ENCODE measurements around the gene PMM2.
"Not testable (repeated sequence)": the region's sequence is repeated elsewhere in the genome, so short reads cannot be mapped to it uniquely, and the experiment has no call there.

PMM2 gene

DNA sequence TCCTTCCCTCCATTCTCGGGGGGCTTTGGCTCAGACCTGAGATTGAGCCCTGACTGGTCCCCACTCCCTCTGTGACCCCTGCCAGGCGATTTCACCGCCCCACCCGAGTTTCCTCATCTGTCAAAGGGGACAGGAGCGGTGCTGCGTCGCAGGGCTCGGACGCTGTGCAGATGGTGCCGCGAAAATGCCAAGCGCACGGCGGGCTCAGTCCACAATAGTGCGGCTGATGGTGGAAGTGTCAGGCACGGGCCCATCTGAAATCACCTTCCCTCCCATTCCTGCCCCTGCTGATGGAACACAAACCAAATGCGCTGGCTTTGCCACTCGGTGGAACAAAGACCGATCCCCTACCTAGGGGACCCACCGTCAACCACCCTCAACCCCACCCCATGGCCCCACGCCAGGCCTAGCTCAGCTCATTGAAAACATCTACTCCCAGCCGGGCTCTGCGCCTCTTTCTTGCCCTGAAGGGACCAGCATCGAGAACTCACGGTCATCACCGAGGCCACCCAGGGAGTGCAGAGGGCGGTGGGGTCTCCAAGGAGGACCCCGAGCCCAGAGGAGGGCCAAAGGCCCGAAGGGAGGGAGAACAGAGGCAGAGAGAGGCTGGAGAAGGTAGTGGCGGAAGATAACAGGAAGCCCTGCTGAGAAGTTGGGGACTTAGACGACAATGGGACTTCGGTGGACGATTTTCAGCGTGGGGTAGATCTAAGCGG lies 69.7 kb downstream of the PMM2 start:
- DNase-seq (ENCODE audit: low spot score), result peak; percentile 53

DNA sequence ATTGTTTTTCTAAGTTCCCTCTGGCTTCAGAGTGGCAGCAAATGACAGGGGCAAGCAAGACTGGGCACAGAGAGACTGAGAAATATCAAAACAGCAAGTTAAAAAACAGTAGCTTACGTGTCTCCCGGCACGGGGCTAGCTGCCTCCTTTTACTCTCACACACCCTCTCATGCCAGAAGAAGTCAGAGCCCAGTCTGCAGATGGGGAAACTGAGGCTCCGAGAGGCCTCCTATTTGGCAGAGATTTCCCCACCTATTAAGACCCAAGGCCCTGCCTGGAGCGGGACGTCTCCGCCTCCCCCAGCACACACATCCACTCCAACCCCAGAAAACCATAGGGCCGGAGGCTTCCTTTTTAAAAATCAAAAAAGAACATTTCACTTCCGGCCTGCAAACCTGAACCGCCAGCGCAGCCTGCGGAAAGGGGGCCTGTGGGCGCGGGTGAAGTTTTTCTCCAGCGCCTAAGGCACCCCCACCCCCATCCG lies 70.3 kb downstream of the PMM2 start:
- no peak for DNase-seq (ENCODE audit: low spot score)

DNA sequence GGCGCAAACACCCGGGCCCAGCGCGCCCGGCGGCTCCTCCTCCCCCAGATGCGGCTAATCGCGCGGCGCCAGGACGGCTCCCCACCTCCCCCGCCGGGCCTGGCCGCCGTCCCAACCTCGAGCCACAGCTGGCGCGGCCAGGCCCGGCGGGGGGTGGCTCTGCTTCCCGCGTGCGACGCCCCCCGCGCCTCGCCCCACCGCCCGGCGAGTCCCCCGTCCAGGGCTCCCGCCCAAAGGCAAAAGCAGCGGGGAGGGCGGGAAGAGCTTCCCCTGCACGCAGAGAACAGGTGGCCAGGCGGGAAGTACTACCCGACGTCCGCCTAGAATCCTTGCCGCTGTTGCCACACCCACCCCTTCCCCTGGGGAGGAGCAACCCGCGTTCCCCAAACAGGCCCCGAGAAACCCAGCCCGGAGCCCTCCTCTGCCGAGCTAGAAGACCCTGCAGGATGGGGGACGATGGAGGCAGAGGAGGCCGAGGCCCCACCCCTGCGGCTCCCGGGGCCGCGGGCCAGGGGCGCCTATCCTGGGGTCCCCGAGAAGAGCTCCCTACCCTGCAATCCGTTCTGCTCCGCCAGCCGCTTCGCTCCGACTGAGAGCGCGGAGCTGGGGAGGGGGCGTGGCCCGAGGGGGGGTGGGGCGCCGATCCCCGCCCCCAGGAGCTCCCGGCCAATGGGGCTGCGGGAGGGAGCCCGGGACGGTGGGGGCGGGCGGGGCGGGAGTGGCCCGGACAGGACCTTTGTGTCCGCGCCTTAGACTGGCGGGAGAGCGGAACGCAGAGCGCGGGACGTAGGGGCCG lies 71.0 kb downstream of the PMM2 start, which contains the start of gene CARHSP1:
CARHSP1 (minus strand) TSS at position 591 of the 796 bp plus-strand sequence. CDS start 9,678 bp downstream, outside the sequence.
- peak; percentile 99 for DNase-seq (ENCODE audit: low spot score)

DNA sequence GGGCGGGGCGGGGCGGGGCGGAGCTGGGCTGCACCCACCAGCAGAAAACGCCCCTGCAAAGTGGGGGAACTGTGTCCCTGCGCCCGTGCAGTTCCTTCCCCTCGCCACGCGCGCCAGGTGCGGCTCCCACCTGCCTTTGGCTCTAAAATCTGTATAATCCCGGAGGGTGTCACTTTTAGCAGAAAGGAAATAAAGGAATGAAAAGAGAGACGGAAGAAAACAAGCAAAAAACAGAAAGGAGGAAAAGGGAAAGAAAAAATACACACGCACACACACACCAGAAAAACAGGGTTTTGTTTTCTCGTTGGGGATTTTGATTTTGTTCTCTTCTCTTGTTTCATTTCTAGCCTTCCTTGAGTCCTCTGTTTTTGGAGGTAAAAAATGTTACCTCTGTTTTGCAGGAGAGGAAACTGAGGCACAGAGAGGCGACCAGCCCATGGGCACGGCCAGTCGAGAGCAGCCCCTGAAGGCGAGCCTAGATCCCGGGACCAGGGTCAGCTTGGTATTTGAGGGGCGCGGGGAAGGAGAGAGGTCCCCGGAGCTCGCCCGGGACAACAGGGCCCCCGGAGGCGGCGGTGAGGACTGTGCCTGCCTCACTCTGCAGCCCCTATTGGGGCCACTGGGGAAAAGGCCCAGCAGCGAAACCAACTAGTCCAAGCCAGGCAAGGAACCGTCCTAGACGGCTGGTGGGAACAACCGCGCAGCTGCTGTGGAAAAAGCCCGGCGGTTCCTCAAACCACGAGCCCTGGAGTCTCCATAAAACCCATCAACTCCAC lies 71.8 kb downstream of the PMM2 start:
- DNase-seq (ENCODE audit: low spot score), result no peak

DNA sequence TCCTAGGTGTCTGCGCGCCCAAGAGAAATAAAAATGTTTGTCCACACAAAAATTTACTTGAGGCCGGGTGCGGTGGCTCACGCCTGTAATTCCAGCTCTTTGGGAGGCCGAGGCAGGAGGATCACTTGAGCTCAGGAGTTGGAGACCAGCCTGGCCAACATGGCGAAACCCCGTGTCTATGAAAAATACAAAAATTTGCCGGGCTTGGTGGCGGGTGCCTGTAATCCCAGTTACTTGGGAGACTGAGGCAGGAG lies 72.3 kb downstream of the PMM2 start:
- DNase-seq (ENCODE audit: low spot score), result not testable (repeated sequence)

DNA sequence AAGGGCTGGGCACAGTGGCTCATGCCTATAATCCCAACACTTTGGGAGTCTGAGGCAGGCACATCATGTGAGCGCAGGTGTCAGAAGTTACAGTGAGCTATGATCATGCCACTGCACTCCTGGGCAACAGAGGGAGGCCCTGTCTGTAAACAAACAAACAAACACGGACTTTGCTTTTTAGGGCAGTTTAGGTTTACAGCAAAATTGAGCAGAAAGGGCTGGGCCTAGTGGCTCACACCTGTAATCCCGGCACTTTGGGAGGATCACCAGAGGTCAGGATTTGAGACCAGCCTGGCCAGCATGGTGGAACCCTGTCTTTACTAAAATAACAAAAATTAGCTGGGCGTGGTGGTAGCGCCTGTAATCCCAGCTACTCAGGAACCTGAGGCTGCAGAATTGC lies 74.4 kb downstream of the PMM2 start:
- no peak for DNase-seq (ENCODE audit: low spot score)

DNA sequence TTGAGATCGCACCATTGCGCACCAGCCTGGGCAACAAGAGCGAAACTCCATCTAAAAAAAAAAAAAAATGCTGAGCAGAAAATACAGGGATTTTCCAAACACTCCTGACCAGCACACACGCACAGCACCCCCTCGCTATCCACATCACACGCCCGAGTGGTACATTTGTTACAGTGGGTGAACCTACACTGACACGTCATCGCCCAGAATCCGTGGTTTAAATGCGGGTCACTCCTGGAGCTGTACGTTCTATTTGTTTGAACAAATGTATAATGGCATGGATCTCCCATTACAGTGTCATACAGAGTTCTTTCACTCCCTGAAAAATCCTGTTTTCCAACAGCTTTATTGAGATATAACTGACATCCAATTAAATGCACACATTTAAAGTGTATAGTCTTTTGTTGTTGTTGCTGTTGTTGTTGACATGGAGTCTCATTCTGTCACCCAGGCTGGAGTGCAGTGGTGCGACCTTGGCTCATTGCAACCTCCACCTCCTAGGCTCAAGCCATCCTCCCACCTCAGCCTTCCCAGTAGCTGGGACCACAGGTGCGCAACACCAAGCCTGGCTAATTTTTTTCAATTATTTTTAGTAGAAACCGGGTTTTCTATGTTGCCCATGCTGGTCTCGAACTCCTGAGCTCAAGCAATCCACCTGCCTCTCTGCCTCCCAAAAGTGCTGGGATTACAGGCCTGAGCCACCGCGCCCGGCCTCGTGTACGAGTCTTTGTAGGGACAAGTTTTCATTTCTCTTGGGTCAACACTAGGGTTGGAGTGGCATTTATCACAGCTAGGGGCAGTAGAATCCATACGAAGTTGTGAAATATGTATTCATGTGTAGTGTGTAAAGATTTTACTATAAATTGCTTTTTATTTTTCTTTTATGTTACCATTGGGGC lies 75.6 kb downstream of the PMM2 start:
- no peak for DNase-seq (ENCODE audit: low spot score)

DNA sequence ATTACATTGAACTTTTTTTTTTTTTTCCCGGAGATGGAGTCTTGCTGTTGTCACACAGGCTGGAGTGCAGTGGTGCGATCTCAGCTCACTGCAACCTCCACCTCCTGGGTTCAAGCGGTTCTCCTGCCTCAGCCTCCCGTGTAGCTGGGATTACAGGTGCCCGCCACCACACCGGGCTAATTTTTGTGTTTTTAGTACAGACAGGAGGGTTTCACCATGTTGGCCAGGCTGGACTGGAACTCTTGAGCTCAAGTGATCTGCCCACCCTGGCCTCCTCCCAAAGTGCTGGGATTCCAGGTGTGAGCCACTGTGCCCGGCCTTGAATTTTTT lies 76.2 kb downstream of the PMM2 start:
- not testable (repeated sequence) for DNase-seq (ENCODE audit: low spot score)

DNA sequence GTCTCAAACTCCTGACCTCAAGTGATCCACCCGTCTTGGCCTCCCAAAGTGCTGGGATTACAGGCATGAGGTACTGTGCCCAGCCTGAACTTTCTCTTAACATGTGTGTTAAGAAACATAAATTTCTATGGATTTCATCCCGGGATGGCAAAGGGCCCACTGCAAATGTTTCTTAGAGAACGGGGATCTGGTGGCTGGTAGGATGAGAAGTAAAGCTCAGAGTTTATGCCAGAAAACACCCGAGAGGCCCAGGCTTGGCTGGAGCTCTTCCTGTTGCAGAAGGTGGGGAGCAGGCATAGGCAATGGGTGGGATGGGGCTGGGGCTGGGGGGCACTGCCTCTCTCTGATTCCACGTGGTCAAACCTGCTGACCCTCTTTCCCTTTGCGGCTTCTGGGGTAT lies 76.7 kb downstream of the PMM2 start:
- peak; percentile 65 for DNase-seq (ENCODE audit: low spot score)

DNA sequence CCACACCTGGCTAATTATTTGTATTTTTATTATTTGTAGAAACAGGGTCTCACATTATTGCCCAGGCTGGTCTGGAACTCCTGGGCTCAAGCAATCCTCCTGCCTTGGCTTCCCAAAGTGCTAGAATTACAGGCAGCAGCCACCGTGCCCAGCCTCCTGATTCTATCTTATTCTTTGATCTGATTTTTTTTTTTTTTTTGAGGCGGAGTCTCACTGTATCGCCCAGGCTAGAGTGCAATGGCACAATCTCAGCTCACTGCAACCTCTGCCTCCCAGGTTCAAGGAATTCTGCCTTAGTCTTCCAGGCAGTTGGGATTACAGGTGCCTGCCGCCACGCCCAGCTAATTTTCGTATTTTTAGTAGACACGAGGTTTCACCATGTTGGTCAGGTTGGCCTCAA lies 77.7 kb downstream of the PMM2 start:
- not testable (repeated sequence) for DNase-seq (ENCODE audit: low spot score)

DNA sequence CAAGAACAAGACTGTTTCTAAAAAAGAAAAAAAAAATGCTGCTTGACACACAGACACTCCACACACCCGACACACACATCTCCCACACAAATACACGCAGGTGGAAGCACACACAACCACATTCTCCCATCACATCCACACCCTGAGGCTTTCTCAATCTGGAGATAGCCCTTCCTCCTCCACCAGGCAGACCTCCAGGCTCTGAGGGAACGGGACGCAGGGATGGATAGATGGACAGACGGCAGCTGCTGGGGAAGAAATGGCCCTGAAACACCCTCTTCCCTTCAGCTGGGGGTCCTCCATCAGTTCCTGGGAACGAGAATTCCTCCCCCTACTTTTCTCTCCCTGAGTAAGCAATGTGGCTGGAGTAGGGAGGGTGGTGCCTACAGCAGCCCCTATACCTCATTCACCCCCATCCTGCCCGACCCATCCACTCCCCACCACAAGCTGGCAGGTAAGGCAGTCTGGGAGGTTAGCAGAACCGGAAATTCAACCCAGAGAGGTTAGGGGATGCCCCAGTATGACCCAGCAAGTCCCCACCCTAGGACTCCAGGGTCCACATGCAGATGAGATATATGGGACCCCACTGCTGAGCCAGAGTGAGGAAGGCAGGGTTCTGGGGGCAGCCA lies 80.4 kb downstream of the PMM2 start:
- DNase-seq (ENCODE audit: low spot score), result no peak

DNA sequence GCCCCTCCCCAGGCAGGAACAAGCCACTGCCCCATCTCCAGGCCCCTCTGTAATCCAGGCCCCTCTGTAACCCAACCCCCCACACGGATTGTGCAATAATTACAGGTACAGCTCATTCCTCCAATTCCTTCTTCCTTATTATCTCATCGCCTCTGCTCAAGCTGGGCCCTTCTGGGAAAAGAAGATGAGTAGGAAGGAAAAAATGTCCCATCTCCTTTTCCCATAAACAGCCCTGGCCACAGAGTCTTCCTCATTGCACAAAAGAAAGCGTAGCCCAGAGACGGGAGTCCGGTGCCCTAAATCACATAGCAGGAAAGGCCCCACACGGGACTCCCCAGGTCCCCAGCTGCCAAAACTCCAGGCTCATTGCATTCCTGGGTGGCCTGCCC lies 80.9 kb downstream of the PMM2 start:
- peak; percentile 85 for DNase-seq (ENCODE audit: low spot score)

DNA sequence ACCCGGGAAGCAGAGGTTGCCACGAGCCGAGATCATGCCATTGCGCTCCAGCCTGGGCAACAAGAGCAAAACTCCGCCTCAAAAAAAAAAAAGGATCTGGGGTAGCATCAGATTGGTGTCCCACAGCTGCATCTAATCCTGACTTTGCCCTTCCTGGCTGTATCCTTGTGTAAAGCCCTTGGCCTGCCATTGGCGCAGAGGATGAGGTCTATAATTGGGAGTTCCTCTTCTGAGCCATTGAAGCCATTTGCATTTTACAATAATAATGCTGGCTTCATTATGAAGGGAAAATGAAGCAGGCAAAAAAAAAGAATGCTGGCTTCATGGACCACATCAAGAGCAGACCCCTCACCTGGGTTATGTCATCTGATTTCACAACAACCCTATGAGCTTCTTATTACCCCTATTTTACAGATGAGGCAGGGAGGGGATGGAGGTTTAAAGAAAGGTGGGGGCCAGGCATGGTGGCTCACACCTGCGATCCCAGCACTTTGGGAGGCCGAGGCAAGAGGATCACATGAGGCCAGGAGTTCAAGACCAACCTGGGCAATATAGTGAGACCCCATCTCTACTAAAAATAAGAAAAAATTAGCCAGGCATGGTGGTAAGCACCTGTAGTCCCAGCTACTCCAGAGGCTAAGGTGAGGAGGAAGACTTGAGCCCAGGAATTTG lies 83.3 kb downstream of the PMM2 start:
- DNase-seq (ENCODE audit: low spot score), result no peak

DNA sequence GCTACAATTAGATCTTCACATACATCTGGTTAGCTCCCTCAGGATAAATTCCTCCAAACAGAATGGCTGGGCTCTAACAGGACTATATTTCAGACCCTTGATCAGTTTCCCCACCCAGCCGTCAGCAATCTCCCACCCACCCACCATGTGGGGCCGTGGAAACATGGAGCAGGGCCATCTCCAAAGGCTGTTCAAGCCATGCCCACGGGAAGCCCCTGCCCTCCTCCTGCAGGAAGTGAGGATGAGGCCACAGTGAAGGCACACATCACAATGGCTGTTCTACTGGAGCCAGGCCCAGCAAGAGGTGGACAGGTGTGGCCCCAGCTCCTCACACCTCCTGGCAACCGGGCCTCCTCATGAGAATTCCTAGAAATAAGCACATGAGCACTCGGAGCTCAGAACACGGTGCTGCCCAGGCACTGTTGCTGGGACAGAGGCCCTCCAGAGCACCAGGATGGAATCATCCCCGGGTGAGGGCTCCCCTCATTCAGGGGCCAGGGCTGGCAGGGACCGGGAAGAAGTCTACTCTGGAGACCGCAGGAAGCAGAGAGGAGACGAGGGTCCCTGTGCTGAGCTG lies 84.5 kb downstream of the PMM2 start, which contains the start of gene LITAFD:
LITAFD (plus strand) TSS at position 311 of the 577 bp plus-strand sequence. CDS start 2,005 bp downstream, outside the sequence.
- DNase-seq (ENCODE audit: low spot score), result no peak

DNA sequence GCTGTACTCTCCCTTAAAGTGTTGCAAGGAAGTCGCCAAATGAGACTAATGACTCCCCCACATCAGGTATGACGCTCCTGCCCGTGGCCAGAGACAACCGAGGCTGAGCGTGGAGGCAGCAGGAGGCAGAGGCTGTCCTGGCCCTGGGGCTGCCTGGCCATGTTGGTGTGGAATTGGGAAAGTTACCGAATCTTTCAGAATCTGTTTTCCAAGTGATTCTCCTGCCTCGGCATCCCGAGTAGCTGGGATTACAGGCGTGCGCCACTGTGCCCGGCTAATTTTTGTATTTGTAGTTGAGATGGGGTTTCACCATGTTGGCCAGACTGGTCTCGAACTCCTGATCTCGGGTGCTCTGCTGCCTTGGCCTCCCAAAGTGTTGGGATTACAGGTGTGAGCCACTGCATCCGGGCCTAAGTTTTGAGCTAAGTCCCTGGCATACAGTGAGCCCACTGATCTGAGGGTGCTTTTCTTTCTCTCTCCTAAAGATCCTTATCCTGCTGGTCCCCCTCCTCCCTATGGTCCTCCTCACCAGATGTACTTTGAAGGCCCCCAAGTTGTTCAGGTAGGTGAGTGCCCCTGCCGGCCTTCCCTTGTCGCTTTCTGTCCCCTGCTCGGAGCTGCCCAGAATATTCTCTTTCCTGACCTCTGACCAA lies 85.2 kb downstream of the PMM2 start:
- no peak for DNase-seq (ENCODE audit: low spot score)

DNA sequence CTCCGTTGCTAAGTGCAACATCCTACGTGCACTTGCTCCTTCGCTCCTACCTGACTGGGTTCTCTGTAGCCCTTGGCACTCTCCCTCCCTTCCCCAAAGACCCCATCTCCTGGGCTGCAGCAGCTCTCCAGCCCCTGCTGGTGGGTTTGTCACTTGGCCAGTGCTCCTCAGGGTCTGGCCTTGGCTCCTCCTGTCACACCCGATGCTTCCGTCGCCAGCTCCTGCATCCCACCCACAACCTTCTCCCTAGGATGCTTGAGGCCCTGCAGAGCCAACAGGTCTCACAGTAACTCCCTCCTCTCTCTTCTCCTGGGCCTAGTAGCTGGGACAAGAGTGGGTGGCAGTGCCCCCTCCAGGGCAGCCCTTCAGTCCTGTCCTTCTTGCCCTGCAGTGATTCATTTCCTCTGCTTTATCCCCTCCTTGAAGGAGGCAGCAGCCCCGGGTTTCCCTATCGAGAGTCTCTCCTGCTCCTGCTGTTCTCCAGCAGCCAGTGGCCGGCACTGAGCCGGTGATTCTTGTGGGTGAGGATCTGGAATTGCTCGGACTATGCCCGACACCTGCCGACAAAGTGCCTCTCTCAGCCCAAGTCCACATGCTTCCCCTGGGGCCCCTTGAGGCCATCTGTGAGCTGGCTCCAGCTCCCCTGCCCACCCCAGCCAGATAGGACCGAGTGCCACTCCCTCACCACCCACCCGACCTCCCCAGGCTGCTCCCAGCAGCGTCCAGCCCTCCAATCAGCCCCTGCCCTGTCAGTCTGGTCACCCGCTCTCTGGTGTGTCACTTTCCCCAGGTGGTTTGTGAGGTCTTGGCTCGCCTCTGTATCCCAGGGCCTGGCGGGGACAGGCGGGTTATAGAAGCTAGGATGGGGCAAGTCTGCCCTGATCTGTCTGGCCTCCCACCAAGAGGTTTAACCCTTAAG lies 88.3 kb downstream of the PMM2 start:
- DNase-seq (ENCODE audit: low spot score), result peak; percentile 53

DNA sequence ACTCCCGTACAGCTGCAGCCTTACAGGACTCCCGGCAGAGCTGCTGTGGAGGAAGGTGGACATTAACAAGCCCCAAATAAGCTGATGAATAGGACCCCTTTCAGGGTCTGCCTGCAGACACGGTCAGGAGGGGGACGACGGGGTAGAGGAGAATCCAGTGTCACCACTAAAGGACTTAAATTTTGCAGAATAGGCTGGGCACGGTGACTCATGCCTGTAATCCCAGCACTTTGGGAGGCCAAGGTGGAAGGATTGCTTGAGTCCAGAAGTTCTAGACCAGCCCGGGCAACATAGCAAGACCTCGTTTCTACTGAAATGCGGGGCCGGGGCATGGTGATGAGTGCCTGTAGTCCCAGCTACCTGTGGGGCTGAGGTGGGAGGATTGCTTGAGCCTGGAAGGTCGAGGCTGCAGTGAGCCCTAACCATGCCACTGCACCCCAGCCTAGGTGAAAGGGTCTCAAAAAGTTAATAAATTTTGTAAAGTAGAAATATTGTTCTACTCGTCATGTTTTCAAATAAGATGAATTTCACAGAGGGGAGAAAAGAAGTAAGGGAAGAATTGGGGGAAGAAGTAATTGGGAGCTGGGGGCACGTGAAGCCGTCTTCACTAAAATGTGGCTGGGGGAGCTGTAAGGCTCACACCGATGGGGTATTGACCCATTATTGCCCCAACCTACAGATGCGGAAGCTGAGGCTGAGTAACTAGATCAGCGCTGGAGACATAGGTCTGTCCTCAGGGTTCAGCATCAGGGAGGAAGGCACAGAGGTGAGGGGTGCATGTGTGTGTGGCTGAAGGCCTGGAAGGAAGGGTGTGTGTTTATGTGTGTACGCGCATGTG lies 89.2 kb downstream of the PMM2 start:
- DNase-seq (ENCODE audit: low spot score), result no peak

DNA sequence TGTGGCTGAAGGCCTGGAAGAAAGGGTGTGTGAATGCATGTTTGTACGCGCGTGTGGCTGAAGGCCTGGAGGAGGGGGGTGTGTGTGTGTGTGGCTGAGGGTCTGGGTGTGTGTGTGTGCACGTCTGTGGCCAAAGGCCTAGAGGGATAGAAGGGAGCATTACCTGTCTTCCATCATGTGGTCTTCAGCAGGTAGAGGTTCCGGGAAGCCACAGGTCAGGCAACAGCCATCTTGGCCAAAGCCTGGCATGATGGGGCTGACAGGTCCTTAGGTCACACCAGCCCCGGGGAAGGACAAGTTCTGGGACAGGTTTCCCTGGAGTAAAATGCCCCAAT lies 89.8 kb downstream of the PMM2 start:
- DNase-seq (ENCODE audit: low spot score), result no peak
